Body of pancreas (tissue), 4 donors: Measurements from ENCODE around the gene CLIC3.

Source experiments
- POLR2A ChIP-seq, 3 donors: fragments of 450-650 bp; IDR thresholded peaks; one replicate each; pipeline ENCODE4 v1.6.1; 2016; ENCODE audit warnings: antibody characterized with exemption in 3 of 3, mild to moderate bottlenecking in 2 of 3
- TF ChIP-seq, protein P1 (sequence below), 7 experiments: fragments of 450-650 bp in 4 of 7; fragments of 200-600 bp in 3 of 7; sonication (generic) in 3 of 7; IDR thresholded peaks; one replicate each; pipeline ENCODE4 v1.5.1; 2016 to 2019; ENCODE audit warnings: antibody characterized with exemption in 7 of 7

- no peak for TF ChIP-seq POLR2A (IDR thresholded peaks at IDR 0.05)
- TF ChIP-seq, protein P1, sequence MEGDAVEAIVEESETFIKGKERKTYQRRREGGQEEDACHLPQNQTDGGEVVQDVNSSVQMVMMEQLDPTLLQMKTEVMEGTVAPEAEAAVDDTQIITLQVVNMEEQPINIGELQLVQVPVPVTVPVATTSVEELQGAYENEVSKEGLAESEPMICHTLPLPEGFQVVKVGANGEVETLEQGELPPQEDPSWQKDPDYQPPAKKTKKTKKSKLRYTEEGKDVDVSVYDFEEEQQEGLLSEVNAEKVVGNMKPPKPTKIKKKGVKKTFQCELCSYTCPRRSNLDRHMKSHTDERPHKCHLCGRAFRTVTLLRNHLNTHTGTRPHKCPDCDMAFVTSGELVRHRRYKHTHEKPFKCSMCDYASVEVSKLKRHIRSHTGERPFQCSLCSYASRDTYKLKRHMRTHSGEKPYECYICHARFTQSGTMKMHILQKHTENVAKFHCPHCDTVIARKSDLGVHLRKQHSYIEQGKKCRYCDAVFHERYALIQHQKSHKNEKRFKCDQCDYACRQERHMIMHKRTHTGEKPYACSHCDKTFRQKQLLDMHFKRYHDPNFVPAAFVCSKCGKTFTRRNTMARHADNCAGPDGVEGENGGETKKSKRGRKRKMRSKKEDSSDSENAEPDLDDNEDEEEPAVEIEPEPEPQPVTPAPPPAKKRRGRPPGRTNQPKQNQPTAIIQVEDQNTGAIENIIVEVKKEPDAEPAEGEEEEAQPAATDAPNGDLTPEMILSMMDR (IDR thresholded peaks at IDR 0.05) = peak; percentile 84 to 92 (median 90)
Observed at GRCh38 chr9:137034709-137035506, 38.5 kb upstream of the CLIC3 start.
